Progenitor cell of endocrine pancreas (in vitro differentiated cells): ENCODE measurements around the gene ZFP92. TPM values are rescaled to one million over a fixed set of nuclear protein-coding genes. Genes with fewer than 3 reads are reported as not detected.

Experiments
- DNase-seq: peaks from one replicate; pipeline ENCODE4 v3.0.0; 2021; ENCODE audit warnings: low spot score; ENCODE audit not compliant: unreplicated experiment
- H3K27ac Mint-ChIP-seq: 2 replicates; pipeline ENCODE4 v1.8.0; 2021; ENCODE audit warnings: mild to moderate bottlenecking, moderate library complexity, mixed read lengths
- H3K27me3 Mint-ChIP-seq: 2 replicates; pipeline ENCODE4 v1.8.0; 2021; ENCODE audit warnings: mixed read lengths
- H3K36me3 Mint-ChIP-seq: 2 replicates; pipeline ENCODE4 v1.8.0; 2022; ENCODE audit warnings: mixed read lengths; ENCODE audit not compliant: insufficient read depth
- H3K4me1 Mint-ChIP-seq: 2 replicates; pipeline ENCODE4 v1.8.0; 2021; ENCODE audit warnings: low read depth, mixed read lengths
- H3K4me3 Mint-ChIP-seq: 2 replicates; pipeline ENCODE4 v1.8.0; 2021; ENCODE audit warnings: low read depth, mild to moderate bottlenecking, moderate library complexity, mixed read lengths
- H3K9me3 Mint-ChIP-seq: 2 replicates; pipeline ENCODE4 v1.8.0; 2021; ENCODE audit warnings: low read depth, mixed read lengths
- total RNA-seq: library from RNA; stranded (reverse); gene quantifications from 2 replicates; pipeline ENCODE4 v1.2.1, GENCODE V29; 2021
- TF ChIP-seq, protein P1 (sequence below): fragments of 200-600 bp; sonication (generic); IDR thresholded peaks from one replicate; pipeline ENCODE4 v1.5.0; 2021; ENCODE audit warnings: antibody characterized with exemption, mild to moderate bottlenecking; ENCODE audit not compliant: unreplicated experiment

ZFP92 gene
- total RNA-seq, 1 donor from 2014 or later = 0.38 TPM

DNA sequence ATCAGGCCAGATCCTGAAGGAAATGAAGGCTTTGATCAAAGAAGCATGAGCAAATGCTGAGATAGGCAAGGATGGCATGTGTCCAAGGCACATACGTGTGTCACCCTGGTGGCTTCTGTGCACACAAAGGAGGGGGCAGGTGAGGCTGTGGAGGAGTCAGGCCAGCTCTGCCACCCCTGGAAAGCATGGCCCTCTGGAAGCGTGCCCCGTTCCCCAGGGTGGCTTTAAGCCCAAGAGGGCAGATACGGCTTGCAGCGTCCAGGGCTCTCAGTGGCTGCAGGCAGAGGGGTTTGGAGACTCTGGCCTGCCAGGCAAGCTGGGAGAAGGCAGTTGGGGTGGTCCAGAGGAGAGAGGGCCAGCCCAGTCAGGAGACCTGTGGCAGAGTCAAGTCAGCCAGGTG lies 35.7 kb upstream of the ZFP92 start:
- Mint-ChIP-seq H3K27me3 (no peaks in the 10 kb centered on the region), H3K4me3 (no peak overlapping the region), H3K36me3 (no peaks in the 10 kb centered on the region), H3K27ac (no peak overlapping the region), H3K4me1 (peaks cover 10% of the 10 kb centered on the region), H3K9me3 (peaks cover 18% of the 10 kb centered on the region)
- DNase-seq = no peak
- TF ChIP-seq, protein P1, sequence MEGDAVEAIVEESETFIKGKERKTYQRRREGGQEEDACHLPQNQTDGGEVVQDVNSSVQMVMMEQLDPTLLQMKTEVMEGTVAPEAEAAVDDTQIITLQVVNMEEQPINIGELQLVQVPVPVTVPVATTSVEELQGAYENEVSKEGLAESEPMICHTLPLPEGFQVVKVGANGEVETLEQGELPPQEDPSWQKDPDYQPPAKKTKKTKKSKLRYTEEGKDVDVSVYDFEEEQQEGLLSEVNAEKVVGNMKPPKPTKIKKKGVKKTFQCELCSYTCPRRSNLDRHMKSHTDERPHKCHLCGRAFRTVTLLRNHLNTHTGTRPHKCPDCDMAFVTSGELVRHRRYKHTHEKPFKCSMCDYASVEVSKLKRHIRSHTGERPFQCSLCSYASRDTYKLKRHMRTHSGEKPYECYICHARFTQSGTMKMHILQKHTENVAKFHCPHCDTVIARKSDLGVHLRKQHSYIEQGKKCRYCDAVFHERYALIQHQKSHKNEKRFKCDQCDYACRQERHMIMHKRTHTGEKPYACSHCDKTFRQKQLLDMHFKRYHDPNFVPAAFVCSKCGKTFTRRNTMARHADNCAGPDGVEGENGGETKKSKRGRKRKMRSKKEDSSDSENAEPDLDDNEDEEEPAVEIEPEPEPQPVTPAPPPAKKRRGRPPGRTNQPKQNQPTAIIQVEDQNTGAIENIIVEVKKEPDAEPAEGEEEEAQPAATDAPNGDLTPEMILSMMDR = no peak

DNA sequence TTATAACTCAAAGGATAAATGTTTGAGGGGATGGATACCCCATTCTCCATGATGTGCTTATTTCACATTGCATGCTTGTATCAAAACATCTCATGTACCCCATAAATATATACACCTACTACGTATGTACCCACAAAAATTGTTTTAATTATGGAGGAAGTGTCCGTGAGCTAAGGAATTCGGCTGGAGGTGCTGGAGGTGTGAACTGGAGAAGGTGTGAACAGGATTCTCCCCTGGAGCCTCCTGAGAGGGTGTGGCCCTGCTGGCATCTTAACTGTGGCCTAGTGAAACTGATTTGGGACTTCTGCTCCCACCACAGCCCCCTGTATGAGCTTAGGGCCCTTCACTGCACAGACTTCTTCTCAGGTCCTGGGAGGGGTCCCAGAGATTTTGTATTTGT lies 33.5 kb upstream of the ZFP92 start:
- TF ChIP-seq, protein P1 = no peak
- peaks cover 14% of the 10 kb centered on the region for H3K9me3 Mint-ChIP-seq
- H3K27ac Mint-ChIP-seq = no peak overlapping the region
- H3K4me1 Mint-ChIP-seq = peaks cover 3% of the 10 kb centered on the region
- no peaks in the 10 kb centered on the region for H3K27me3 Mint-ChIP-seq
- no peak for DNase-seq
- H3K36me3 Mint-ChIP-seq = no peaks in the 10 kb centered on the region
- no peak overlapping the region for H3K4me3 Mint-ChIP-seq

DNA sequence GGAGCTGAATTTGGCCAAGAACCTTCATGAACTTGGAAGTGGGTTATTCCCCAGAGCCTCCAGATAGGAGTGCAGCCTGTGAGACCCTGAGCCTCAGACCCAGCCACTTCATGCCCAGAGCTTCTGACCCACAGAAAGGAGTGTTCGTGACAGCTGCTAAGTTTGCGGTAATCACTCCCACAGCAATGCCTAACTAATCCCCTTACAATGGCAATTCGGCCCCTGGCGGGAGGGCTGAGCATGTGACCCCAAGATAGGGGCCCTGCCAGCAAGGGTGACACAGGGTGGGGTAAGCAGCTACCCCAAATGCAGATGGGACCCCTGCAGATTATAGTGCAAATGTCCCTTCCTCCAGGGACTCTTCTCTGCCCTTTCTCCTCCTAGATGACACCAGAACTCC lies 32.7 kb upstream of the ZFP92 start:
- Mint-ChIP-seq H3K36me3 (no peaks in the 10 kb centered on the region), H3K9me3 (peaks cover 13% of the 10 kb centered on the region), H3K4me1 (no peaks in the 10 kb centered on the region), H3K27me3 (no peaks in the 10 kb centered on the region), H3K27ac (no peak overlapping the region), H3K4me3 (no peak overlapping the region)
- TF ChIP-seq, protein P1 = no peak
- no peak for DNase-seq

DNA sequence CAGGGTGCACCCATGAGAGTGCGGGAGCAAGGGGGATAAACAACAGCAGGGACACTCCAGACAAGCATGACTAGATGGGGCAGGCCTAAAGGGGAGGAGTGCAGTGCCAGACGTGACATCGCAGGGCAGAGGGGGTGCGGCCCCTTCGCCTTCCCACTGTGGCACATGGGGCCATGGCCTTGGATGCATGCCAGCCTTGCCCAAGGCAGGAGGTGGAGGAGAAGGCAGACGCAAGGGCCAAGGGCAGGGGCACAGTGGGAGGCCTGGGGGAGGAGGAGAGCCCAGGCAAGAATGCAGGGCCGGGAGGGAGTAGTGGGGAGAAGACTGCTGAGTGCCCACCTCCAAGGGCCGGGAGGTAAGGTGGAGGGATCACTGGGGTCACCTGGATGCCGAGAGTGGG lies 31.8 kb upstream of the ZFP92 start:
- Mint-ChIP-seq H3K9me3 (peaks cover 11% of the 10 kb centered on the region), H3K4me1 (no peaks in the 10 kb centered on the region), H3K4me3 (no peak overlapping the region), H3K27ac (no peak overlapping the region), H3K36me3 (no peaks in the 10 kb centered on the region), H3K27me3 (no peaks in the 10 kb centered on the region)
- DNase-seq = no peak
- TF ChIP-seq, protein P1 = no peak

DNA sequence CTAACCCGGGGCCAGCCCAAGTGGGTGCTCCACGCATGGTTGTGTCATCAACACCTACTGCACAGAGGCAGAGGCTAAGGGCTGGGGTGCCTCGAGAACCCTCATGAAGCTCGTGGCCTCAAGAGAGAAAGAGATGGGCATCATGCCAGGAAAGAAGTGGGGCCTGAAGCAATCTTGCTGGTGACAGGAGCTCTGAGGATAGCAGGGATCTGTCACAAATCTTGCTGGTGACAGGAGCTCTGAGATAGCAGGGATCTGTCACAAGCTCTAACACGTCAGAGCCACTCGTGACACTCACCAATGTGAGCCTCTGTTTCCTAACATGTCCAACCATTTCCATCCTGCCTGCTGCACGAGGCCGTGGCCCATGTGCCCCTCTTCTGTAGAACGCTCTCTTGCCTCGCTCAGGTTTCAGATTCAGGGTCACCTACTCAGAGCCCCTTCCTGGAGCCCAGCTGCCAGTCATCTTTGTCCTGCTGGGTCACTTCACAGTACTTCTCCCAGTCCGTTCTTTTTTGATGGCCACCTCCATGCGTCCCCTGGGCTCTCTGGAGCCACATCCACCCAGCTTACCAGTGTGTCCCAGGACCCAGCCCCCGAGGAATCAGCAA lies 31.2 kb upstream of the ZFP92 start:
- H3K9me3 Mint-ChIP-seq = peaks cover 11% of the 10 kb centered on the region
- no peak overlapping the region for H3K4me3 Mint-ChIP-seq
- H3K4me1 Mint-ChIP-seq = no peaks in the 10 kb centered on the region
- TF ChIP-seq, protein P1 = no peak
- no peak for DNase-seq
- H3K27me3 Mint-ChIP-seq = no peaks in the 10 kb centered on the region
- H3K27ac Mint-ChIP-seq = no peak overlapping the region
- H3K36me3 Mint-ChIP-seq = no peaks in the 10 kb centered on the region
